ENCODE data around the gene GALNTL6.
"Not testable (repeated sequence)": the region's sequence is repeated elsewhere in the genome, so short reads cannot be mapped to it uniquely, and the experiment has no call there.

GALNTL6 gene

DNA sequence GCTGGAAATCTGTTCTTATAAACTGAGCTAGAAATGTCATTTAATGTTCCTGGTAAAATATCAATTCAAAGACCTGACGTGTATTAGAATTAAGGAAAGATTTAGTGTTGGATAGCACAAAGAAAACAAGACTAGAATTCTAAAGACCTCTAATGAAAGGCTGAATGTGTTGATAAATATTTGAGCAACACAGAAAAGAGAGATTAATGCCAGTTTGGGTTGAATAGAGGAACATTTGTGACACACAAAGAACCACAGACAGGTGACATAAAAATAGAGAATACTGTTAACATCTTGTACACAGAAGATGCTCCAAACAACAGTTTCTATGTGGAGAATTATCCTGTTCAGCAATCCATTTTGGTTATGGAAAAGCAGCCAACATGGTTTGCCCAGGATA lies 1133.3 kb downstream of the GALNTL6 start:
- DNase-seq (ENCODE audit: low read depth) = no peak

GRCh38 chr4:172947594-172947993 lies 1134.4 kb downstream of the GALNTL6 start:
- no peak for DNase-seq (ENCODE audit: low read depth)

- DNase-seq (ENCODE audit: low read depth) = no peak
These were observed 1137.8 kb downstream of the GALNTL6 start for GRCh38 chr4:172950990-172951389.

DNA sequence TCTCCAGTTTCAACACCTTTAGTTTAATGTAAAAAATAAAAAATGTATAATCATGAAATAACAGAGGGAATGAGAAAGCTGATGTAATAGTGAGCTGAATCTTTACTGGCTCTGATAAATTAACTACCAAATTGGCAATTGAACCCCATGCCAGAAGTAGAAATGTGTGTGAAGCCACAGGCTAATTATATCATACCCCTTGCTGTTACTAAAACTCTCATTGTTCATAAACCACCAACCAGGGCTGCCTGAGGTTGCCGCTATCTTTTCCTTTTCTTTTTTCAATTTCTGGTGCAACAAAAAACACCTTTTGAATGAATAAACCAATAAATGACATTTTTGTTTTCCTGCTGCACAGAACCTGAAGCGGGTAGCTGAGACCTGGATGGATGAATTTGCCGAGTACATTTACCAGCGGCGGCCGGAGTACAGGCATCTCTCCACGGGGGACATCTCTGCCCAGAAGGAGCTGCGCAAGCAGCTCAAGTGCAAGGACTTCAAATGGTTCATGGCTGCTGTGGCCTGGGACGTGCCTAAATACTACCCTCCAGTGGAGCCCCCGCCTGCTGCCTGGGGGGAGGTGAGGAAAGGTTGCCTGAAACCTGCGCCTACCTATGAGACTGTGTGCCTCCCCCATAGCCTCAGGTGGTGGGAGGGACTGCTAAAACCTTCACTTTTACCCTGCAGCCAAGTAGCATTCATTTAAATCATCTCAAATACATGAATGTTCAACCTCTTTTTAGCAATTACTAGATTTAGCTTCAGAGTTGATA lies 1138.7 kb downstream of the GALNTL6 start:
- no peak for DNase-seq (ENCODE audit: low read depth)

GRCh38 chr4:172953896-172954568 lies 1140.8 kb downstream of the GALNTL6 start:
- no peak for DNase-seq (ENCODE audit: low read depth)

DNA sequence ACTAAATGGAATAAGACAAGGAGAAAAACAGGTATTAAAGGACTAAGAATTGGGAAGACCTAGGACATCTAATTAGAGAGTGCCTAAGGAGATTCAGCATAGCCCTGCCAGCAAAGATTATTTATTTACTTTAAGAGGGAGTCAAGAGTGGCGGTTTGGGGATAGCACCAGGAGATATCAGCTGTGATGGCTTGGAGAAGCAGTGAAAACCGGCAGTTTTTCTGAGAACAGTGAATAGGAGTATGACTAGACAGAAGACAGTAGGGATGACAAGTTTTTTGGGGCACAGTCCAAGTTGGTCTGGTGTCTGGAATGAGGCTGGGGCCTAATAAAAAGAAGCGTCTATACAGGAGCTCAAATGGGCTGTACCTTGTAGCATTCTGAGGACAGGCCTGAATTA lies 1143.1 kb downstream of the GALNTL6 start:
- DNase-seq (ENCODE audit: low read depth) = not testable (repeated sequence)

GRCh38 chr4:172957216-172957615 lies 1144.0 kb downstream of the GALNTL6 start:
- DNase-seq (ENCODE audit: low read depth) = no peak

DNA sequence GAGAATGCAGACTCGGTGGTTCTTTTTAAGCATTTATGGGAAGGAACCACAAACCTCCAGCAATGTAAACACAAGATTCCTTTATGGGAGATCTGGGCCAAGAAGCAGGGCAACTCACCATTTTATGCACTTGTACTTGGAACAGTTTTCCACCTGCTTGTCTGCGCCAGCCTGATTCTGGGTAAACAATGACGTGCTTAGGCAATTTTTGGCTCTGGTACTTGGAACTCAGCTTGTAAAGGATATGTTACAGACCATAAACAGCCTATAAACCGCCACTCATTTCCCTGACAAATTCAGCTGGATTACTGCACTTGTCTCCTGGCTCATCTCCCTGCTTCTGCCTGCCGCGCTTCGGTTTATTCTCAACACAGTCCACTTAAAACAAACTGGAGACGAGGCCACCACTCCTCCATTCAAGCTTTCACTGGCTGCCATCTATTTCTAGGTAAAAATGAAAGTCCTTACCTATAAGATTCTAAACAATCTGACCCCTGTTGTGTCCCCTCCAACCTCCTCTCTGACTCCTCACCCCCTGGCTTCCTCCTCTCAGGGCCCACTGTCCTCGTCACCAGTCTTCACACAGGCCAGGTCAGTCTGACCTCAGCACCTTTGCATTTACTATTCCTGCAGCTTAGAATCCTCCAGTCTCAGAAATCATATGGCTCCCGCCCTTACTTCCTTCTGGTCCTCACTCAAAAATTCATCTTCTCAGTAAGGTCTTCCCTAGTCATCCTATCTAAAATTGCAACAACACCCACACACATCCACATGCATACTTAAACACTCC lies 1149.6 kb downstream of the GALNTL6 start:
- DNase-seq (ENCODE audit: low read depth) = peak; percentile 73

GRCh38 chr4:172963498-172964294 lies 1150.5 kb downstream of the GALNTL6 start:
- no peak for DNase-seq (ENCODE audit: low read depth)

GRCh38 chr4:172970189-172970588 lies 1157.0 kb downstream of the GALNTL6 start:
- not testable (repeated sequence) for DNase-seq (ENCODE audit: low read depth)

DNA sequence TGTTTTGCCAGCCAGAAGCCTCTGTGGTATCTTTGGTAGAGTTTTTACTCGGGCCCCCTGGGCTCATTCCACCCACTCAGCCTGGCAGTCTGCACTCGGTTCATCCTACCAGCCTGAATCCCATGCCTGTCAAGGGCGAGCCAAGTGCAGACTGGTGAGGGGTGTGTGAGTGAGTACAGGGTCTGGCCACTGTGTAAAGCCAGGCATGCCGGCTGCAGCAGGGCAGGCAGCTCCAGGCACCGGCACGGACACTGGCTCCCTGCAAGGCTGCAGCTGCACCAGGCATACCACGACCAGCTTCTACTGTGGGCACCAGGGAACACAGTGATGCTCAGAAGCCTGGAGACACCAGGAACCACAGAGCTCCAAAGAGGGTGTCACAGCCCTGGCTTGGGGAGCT lies 1161.4 kb downstream of the GALNTL6 start:
- no peak for DNase-seq (ENCODE audit: low read depth)

- DNase-seq (ENCODE audit: low read depth) = no peak
These were observed 1162.5 kb downstream of the GALNTL6 start for GRCh38 chr4:172975651-172976229.

DNA sequence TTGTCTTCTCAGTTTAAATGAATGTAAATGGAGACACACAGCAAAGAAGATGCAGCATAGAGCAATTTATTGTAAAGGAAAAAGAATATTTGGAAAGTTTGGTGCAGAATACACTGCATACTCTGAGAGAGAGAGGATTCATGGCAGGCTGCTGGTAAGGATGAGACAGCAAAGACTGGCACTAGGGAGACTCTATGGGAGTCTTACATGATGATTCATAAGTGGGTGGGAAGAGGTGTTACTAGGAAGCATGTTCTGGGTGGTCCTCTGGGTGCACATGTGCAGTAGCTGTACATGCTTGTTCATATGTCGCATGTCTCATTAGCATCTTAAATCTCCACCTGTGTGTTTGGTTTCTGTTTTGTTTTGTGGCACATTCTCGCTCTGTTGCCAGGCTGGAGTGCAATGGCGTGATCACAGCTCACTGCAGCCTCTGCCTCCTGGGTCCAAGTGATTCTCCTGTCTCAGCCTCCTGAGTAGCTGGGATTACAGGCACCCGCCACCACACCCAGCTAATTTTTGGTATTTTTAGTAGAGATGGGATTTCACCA lies 1164.4 kb downstream of the GALNTL6 start:
- peak; percentile 1 for DNase-seq (ENCODE audit: low read depth)

- no peak for DNase-seq (ENCODE audit: low read depth)
These were observed 1165.6 kb downstream of the GALNTL6 start for GRCh38 chr4:172978848-172979247.

DNA sequence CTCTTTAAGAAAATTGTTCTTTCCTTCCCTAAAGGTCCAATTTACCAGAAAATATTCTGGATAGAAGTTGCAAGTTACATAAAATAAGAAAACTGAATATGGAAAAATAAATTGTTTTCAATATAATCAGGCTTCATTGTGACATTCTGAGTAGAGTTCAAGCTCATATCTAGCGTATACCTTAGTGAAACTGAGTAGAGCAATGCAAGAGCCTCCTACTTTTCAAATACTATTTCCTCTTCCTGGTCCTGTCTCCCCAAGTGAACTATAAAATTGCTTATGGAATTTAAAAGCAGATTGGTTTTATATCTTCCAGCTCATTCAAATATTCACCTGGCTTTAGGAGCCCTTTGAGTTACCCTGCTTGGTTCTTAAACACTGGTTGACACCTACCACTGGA lies 1166.1 kb downstream of the GALNTL6 start:
- no peak for DNase-seq (ENCODE audit: low read depth)

GRCh38 chr4:172980219-172980618 lies 1167.0 kb downstream of the GALNTL6 start:
- peak; percentile 3 for DNase-seq (ENCODE audit: low read depth)

DNA sequence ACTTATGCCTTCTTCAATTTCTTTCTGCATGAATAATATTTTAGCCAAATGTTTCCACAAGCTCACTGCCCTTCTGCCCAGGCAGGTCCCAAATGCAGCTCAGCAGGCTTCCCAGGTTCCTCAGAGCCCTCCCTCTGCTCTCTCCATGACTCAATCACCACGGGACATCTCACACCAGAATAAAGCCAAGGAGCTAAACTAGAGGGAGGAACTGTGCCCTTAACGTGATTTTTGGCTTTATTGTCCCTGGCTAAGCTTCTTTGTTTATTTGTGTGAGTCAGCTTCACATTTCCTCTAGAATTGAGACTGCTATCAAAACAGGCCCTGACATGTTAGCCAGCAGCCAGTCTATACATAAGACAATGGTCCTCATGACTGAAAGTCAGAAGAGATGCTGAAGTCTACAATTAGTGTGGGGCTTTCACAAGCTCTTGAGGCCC lies 1169.0 kb downstream of the GALNTL6 start:
- DNase-seq (ENCODE audit: low read depth) = peak; percentile 86

DNA sequence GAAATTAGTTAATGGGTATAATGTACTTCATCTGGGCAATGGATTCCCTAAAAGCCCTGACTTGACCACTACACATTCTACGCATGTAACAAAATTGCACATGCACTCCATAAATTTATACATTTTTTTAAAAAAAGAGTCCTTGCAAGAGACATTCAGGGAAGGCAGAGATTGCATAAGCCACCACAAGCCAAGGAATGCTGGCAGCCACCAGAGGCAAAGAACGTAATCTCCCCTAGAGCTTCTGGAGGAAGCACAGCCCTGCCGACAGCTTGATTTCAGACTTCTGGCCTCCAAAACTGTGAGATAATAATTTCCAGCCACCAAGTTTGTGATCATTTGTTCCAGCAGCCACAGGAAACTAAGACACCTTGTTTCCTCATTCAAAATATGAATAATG lies 1169.8 kb downstream of the GALNTL6 start:
- peak; percentile 20 for DNase-seq (ENCODE audit: low read depth)

- DNase-seq (ENCODE audit: low read depth) = no peak
These were observed 1170.4 kb downstream of the GALNTL6 start for GRCh38 chr4:172983631-172984030.

GRCh38 chr4:172985552-172985951 lies 1172.3 kb downstream of the GALNTL6 start:
- no peak for DNase-seq (ENCODE audit: low read depth)

GRCh38 chr4:172986114-172986513 lies 1172.9 kb downstream of the GALNTL6 start:
- DNase-seq (ENCODE audit: low read depth) = no peak
